ENCODE data around the gene PHLDB3. TPM values are rescaled to one million over a fixed set of nuclear protein-coding genes. Genes with fewer than 3 reads are reported as not detected.

PHLDB3 gene
- total RNA-seq, 1 donor from 2014 or later = 13.4 TPM

GRCh38 chr19:43478323-43478722, 26.2 kb downstream of the PHLDB3 start:
- Histone ChIP-seq H3K27ac (ENCODE audit: low read depth, low read length) (no peak overlapping the region), H3K36me3 (ENCODE audit: insufficient read depth, low read length) (no peaks in the 10 kb centered on the region), H4K20me1 (ENCODE audit: insufficient read depth, low read length) (no peaks in the 10 kb centered on the region), H3K4me2 (ENCODE audit: low read length) (no peak overlapping the region), H2AFZ (ENCODE audit: low read depth, low read length) (no peak overlapping the region), H3K27me3 (ENCODE audit: insufficient read depth, low read length) (no peaks in the 10 kb centered on the region), H3K4me3 (ENCODE audit: insufficient read depth, low read depth, low read length) (no peak overlapping the region), H3K9ac (ENCODE audit: low read length) (no peak overlapping the region), H3K4me1 (ENCODE audit: insufficient read depth, low read length) (peaks cover 7% of the 10 kb centered on the region), H3K9me3 (ENCODE audit: insufficient read depth, low read depth, low read length) (no peaks in the 10 kb centered on the region), H3K79me2 (ENCODE audit: insufficient read depth, low read length) (no peaks in the 10 kb centered on the region)
- Mint-ChIP-seq H3K9me3 (ENCODE audit: unreplicated experiment) (peaks cover 2% of the 10 kb centered on the region), H3K4me3 (ENCODE audit: unreplicated experiment) (no peak overlapping the region), H3K36me3 (ENCODE audit: low read depth, unreplicated experiment) (peaks cover 20% of the 10 kb centered on the region), H3K27ac (ENCODE audit: unreplicated experiment) (no peak overlapping the region), H3K4me1 (ENCODE audit: low read depth, unreplicated experiment) (no peaks in the 10 kb centered on the region), H3K27me3 (ENCODE audit: low read depth, unreplicated experiment) (no peaks in the 10 kb centered on the region)
- TF ChIP-seq CTCF (IDR thresholded peaks at IDR 0.05; ENCODE audit: insufficient read depth, low read depth, low read length) = no peak
- no peak for TF ChIP-seq EZH2 (IDR thresholded peaks at IDR 0.05; ENCODE audit: insufficient read depth, low read length)
- DNase-seq (ENCODE audit: low read depth) = no peak
- no peak for FAIRE-seq

GRCh38 chr19:43476606-43477005, 27.9 kb downstream of the PHLDB3 start:
- no peak for TF ChIP-seq EZH2 (IDR thresholded peaks at IDR 0.05; ENCODE audit: insufficient read depth, low read length)
- no peak for TF ChIP-seq CTCF (IDR thresholded peaks at IDR 0.05; ENCODE audit: insufficient read depth, low read depth, low read length)
- H3K36me3 ChIP-seq (ENCODE audit: insufficient read depth, low read length) = no peaks in the 10 kb centered on the region
- peak; percentile 78 for FAIRE-seq
- H3K27me3 ChIP-seq (ENCODE audit: insufficient read depth, low read length) = no peaks in the 10 kb centered on the region
- peaks cover 7% of the 10 kb centered on the region for H3K4me1 ChIP-seq (ENCODE audit: insufficient read depth, low read length)
- Mint-ChIP-seq H3K27me3 (ENCODE audit: low read depth, unreplicated experiment) (peaks cover 3% of the 10 kb centered on the region), H3K4me1 (ENCODE audit: low read depth, unreplicated experiment) (no peaks in the 10 kb centered on the region), H3K36me3 (ENCODE audit: low read depth, unreplicated experiment) (peaks cover 14% of the 10 kb centered on the region), H3K4me3 (ENCODE audit: unreplicated experiment) (no peak overlapping the region), H3K27ac (ENCODE audit: unreplicated experiment) (no peak overlapping the region), H3K9me3 (ENCODE audit: unreplicated experiment) (peaks cover 2% of the 10 kb centered on the region)
- H3K79me2 ChIP-seq (ENCODE audit: insufficient read depth, low read length) = no peaks in the 10 kb centered on the region
- H4K20me1 ChIP-seq (ENCODE audit: insufficient read depth, low read length) = no peaks in the 10 kb centered on the region
- no peaks in the 10 kb centered on the region for H3K9me3 ChIP-seq (ENCODE audit: insufficient read depth, low read depth, low read length)
- no peak overlapping the region for H3K4me3 ChIP-seq (ENCODE audit: insufficient read depth, low read depth, low read length)
- no peak overlapping the region for H3K27ac ChIP-seq (ENCODE audit: low read depth, low read length)
- no peak overlapping the region for H3K4me2 ChIP-seq (ENCODE audit: low read length)
- DNase-seq (ENCODE audit: low read depth) = peak; percentile 85
- H3K9ac ChIP-seq (ENCODE audit: low read length) = no peak overlapping the region
- no peak overlapping the region for H2AFZ ChIP-seq (ENCODE audit: low read depth, low read length)

- peak overlapping the region; percentile 72 for H3K27ac Mint-ChIP-seq (ENCODE audit: unreplicated experiment)
- DNase-seq (ENCODE audit: low read depth) (peak; percentile 83), FAIRE-seq (no peak)
- H3K36me3 Mint-ChIP-seq (ENCODE audit: low read depth, unreplicated experiment) = peaks cover 5% of the 10 kb centered on the region
- H3K4me1 ChIP-seq (ENCODE audit: insufficient read depth, low read length) = peaks cover 11% of the 10 kb centered on the region
- H3K9me3 Mint-ChIP-seq (ENCODE audit: unreplicated experiment) = peaks cover 2% of the 10 kb centered on the region
- peak overlapping the region; percentile 62 for H3K27ac ChIP-seq (ENCODE audit: low read depth, low read length)
- peak overlapping the region; percentile 46 for H3K4me3 ChIP-seq (ENCODE audit: insufficient read depth, low read depth, low read length)
- no peaks in the 10 kb centered on the region for H4K20me1 ChIP-seq (ENCODE audit: insufficient read depth, low read length)
- TF ChIP-seq CTCF (IDR thresholded peaks at IDR 0.05; ENCODE audit: insufficient read depth, low read depth, low read length) = no peak
- TF ChIP-seq EZH2 (IDR thresholded peaks at IDR 0.05; ENCODE audit: insufficient read depth, low read length) = no peak
- H3K36me3 ChIP-seq (ENCODE audit: insufficient read depth, low read length) = no peaks in the 10 kb centered on the region
- H3K9ac ChIP-seq (ENCODE audit: low read length) = peak overlapping the region; percentile 57
- no peaks in the 10 kb centered on the region for H3K4me1 Mint-ChIP-seq (ENCODE audit: low read depth, unreplicated experiment)
- no peaks in the 10 kb centered on the region for H3K27me3 ChIP-seq (ENCODE audit: insufficient read depth, low read length)
- peak overlapping the region; percentile 82 for H3K4me2 ChIP-seq (ENCODE audit: low read length)
- H3K79me2 ChIP-seq (ENCODE audit: insufficient read depth, low read length) = no peaks in the 10 kb centered on the region
- peak overlapping the region; percentile 76 for H2AFZ ChIP-seq (ENCODE audit: low read depth, low read length)
- H3K4me3 Mint-ChIP-seq (ENCODE audit: unreplicated experiment) = peak overlapping the region; percentile 74
- no peaks in the 10 kb centered on the region for H3K9me3 ChIP-seq (ENCODE audit: insufficient read depth, low read depth, low read length)
- H3K27me3 Mint-ChIP-seq (ENCODE audit: low read depth, unreplicated experiment) = peaks cover 3% of the 10 kb centered on the region
Measured at GRCh38 chr19:43474986-43475705, 29.4 kb downstream of the PHLDB3 start.

Data from astrocyte (in vitro differentiated cells and primary cell).